NCI-H1105 (cell line): ENCODE data around the gene GPR137.
"Not testable (repeated sequence)": the region's sequence is repeated elsewhere in the genome, so short reads cannot be mapped to it uniquely, and the experiment has no call there.

ENCODE experiments used
- DNase-seq: peaks from one replicate; lab custom pipeline; 2025; lab: John Stamatoyannopoulos, UW

The GPR137 gene

DNA sequence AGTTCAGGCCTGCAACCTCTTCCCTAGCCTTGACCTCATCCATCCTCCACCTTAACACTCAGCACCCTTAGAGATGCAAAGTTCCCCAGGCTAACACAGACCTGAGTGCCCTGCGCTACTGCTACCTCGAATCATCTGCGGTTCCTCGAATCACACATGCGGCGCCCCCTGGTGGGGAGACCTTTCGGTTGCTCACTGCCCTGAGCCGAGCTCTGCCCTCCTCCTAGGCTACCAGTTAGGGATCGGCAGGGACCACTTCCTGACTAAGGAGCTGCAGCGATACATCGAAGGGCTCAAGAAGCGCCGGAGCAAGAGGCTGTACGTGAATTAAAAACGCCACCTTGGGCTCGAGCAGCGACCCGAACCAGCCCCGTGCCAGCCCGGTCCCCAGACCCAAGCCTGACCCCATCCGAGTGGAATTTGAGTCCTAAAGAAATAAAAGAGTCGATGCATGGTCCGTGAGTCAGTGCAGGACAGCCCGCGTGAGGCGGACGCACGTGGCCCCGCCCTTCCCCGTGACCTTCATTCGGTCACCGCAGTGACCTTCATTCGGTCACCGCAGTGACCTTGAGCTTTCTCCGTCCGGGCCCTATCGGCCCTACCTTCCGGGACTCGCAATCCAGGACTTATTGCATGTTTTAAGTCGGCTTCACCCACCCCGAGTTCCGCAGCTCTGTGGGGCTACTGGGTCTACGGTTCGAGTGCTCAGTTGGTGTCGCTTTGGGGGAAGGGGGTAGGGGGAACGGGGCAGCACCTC lies 18.8 kb downstream of the GPR137 start:
- DNase-seq = peak; percentile 90

DNA sequence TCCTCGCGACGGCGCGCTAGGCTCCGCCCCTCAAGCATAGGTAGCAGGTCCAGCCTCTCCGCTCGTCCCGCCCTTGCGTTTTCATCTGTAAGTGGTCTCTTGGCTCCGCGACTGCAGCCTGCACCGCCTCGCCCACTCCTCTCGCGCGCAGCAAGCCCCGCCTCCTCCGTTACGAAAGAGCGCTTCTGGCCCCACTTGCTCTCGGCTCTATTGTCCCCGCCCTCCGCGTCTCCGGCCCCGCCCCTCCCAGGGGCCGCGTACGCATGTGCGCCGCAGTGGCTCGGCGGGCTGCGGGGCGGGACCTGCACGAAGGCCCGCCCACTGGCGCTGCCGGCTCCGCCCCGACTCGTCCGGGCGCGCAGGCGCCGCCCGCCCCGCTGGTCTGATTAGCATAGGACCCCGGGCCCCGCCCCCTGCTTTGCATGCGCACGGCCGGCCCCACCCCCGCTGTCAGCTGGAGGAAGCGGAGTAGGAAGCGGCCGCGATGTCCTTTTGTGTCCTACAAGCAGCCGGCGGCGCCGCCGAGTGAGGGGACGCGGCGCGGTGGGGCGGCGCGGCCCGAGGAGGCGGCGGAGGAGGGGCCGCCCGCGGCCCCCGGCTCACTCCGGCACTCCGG lies 19.5 kb downstream of the GPR137 start, which contains the start of gene ESRRA:
Gene ESRRA (plus strand): TSS at position 450 of the 616 bp plus-strand sequence. CDS start 1,656 bp downstream, outside the sequence.
- peak; percentile 100 for DNase-seq

DNA sequence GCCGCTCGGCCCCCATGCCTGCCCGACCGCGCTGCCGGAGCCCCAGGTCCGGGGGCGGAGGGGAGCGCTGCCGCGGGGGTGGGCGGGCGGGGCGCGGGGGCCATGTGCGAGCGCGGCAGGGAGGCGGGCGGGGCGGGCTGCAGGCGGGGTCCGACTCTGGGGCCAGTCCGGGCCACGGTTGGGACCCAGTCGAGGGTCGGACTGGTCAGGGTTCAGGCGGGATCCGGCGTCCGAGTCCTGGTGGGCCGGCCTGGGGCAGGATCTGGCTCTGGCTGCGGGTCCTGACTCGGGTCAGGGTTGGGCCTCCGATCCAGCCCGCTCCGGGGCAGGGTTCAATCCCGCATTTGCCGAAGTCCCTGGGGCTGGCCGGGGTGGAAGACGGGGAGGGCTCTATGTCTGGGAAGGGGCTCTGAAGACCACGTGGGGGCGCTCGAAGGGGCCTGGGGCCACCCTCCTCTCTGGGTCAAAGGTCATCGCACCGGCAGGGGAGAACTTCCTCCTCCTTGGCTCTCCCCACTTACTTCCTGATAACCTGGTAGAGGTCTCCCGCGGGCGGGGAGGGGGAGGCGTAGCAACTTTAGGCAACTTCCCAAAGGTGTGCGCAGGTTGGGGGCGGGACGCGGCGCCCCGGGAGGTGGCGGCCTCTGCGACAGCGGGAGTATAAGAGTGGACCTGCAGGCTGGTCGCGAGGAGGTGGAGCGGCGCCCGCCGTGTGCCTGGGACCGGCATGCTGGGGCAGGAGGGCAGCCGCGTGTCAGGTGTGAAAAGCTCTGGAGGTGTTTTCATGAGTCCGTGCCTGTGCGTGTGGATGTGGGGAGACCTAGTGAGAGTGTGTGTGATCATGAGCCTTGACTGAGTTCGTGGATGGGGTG lies 20.3 kb downstream of the GPR137 start:
- DNase-seq = peak; percentile 51

DNA sequence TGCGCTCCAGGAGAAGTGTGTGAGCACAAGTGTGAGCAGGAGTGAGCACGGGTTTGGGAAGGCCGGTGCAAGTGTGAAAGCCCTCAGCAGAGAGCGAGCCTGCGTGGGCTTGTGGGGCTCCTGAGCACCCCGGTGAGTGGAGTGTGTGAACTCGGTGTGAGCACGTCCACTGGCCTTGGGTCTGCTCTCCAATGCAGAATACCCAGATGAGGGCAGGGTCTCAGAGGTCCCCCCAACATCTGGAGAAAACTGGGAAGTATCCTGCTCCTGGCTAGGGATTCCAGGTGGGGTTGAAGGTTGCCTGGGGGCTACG lies 20.9 kb downstream of the GPR137 start:
- DNase-seq = no peak

DNA sequence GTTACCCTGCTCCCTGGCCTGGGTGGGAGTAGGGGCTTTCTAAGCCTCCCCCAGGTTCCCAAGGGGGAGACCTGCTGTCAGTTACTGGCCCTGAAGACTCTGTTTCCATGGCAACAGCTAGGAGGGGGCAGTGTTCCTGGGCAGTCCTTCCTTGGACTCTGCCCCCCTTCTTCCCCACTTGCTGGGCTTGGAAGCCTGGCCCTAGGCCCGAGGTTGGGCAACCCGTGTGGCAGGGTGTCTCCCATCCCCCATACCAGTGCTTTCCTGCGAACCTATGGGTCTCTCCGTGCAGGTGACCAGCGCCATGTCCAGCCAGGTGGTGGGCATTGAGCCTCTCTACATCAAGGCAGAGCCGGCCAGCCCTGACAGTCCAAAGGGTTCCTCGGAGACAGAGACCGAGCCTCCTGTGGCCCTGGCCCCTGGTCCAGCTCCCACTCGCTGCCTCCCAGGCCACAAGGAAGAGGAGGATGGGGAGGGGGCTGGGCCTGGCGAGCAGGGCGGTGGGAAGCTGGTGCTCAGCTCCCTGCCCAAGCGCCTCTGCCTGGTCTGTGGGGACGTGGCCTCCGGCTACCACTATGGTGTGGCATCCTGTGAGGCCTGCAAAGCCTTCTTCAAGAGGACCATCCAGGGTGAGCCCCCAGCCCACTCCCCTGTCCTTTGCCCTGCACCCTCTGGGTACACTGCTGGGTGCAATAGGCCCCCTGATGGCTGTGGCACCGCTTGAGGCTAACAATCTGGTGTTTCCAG lies 21.4 kb downstream of the GPR137 start:
- DNase-seq = no peak

DNA sequence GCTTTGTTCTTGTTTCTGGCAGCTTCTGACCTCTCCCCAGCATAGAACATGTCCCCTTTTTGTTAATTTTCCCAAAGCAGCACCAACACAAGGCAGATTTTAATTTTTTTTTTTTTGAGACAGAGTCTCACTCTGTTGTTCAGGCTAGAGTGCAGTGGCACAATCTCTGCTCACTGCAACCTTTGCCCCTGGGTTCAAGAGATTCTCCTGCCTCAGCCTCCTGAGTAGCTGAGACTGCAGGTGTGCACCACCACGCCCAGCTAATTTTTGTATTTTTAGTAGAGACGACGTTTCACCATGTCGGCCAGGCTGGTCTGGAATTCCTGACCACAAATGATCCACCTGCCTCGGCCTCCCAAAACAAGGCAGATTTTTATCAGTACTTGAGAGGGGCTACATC lies 22.1 kb downstream of the GPR137 start:
- not testable (repeated sequence) for DNase-seq

DNA sequence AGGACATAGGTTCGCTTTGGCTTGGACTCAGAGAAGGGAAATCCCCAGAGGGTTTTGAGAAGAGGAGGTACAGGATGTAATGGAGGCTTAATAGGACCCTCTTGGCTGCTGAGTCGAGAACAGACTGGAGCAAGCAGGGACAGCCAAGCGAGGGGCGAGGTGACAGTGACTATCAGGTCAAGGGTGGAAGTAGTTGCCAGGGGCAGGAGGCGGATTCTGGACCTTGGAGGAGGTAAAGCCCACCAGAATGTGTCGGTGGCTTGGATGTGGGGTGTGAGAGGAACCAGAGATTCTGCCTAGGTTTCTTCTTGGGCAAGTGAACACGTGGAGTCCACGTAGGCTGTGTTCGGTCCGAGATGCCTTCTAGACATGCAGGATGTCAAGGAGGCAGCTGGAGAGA lies 27.3 kb downstream of the GPR137 start:
- no peak for DNase-seq

DNA sequence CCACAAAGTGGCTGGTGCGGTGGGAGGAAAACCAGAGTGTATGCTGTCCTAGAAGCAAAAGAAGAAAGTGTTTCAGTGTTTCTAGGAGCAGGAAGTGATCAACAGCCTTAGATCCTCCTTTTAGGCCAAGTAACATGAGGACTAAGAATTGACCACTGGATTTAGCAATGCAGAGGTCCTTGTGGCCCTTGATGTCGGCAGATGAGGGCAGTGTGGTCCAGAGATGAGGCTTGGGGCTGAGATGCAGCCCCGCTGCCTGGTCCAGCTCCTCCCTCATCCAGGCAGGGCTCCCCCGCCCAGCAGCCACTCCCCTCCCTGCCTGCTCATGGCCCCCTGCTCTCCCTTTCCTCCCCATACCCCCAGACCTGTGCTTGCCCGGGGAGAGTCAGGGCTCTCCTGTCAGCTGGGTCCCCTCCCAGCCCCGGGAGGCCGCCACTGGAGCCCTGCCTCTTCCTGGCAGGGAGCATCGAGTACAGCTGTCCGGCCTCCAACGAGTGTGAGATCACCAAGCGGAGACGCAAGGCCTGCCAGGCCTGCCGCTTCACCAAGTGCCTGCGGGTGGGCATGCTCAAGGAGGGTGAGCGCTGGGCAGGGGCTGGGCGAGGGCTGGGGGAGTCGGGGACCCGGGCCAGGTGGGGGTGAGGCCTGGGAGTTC lies 28.0 kb downstream of the GPR137 start:
- no peak for DNase-seq

DNA sequence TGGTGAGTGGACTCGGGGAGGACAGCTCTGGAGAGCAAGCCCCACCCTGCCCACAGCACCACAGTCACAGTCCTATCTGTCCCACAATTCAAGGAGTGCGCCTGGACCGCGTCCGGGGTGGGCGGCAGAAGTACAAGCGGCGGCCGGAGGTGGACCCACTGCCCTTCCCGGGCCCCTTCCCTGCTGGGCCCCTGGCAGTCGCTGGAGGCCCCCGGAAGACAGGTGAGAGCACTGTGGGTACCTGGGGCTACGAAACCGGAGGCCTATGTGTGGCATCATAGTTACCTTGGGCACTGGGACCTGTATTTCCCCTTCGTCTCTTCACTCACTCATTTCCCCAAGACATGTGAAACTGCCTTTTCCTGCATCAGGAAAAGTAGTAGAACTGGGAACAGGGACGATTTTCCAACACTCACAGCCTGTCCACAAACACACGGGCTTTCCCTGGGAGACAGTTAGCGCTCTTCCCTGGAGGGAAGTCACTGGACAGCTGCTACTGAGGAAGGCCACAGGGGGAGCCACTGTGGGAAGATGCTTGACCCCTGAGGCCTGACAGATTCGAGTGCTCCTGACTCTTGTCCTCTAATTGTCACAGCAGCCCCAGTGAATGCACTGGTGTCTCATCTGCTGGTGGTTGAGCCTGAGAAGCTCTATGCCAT lies 28.6 kb downstream of the GPR137 start:
- no peak for DNase-seq

DNA sequence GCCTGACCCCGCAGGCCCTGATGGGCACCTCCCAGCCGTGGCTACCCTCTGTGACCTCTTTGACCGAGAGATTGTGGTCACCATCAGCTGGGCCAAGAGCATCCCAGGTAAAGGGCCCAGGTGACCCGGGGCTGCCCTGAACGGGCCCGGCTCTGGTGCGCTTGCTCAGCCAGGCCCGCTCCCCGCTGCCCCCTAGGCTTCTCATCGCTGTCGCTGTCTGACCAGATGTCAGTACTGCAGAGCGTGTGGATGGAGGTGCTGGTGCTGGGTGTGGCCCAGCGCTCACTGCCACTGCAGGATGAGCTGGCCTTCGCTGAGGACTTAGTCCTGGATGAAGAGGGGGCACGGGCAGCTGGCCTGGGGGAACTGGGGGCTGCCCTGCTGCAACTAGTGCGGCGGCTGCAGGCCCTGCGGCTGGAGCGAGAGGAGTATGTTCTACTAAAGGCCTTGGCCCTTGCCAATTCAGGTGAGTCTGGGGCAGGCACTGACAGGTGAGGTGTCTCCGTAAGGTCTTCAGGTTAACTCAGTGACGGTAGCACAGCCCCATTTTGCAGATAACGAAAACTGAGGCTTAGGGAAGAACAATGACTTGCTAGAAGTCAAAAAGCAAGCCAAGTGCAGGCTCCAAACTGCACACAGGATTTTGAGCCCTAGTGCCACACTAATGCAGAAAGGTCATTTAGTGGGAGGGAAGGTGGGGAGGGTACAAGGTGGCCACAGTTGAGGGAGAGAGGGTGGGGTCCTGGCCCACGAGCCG lies 29.3 kb downstream of the GPR137 start:
- no peak for DNase-seq

DNA sequence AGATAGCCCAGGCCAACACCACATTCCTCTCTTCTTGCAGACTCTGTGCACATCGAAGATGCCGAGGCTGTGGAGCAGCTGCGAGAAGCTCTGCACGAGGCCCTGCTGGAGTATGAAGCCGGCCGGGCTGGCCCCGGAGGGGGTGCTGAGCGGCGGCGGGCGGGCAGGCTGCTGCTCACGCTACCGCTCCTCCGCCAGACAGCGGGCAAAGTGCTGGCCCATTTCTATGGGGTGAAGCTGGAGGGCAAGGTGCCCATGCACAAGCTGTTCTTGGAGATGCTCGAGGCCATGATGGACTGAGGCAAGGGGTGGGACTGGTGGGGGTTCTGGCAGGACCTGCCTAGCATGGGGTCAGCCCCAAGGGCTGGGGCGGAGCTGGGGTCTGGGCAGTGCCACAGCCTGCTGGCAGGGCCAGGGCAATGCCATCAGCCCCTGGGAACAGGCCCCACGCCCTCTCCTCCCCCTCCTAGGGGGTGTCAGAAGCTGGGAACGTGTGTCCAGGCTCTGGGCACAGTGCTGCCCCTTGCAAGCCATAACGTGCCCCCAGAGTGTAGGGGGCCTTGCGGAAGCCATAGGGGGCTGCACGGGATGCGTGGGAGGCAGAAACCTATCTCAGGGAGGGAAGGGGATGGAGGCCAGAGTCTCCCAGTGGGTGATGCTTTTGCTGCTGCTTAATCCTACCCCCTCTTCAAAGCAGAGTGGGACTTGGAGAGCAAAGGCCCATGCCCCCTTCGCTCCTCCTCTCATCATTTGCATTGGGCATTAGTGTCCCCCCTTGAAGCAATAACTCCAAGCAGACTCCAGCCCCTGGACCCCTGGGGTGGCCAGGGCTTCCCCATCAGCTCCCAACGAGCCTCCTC lies 30.2 kb downstream of the GPR137 start:
- DNase-seq = not testable (repeated sequence)

DNA sequence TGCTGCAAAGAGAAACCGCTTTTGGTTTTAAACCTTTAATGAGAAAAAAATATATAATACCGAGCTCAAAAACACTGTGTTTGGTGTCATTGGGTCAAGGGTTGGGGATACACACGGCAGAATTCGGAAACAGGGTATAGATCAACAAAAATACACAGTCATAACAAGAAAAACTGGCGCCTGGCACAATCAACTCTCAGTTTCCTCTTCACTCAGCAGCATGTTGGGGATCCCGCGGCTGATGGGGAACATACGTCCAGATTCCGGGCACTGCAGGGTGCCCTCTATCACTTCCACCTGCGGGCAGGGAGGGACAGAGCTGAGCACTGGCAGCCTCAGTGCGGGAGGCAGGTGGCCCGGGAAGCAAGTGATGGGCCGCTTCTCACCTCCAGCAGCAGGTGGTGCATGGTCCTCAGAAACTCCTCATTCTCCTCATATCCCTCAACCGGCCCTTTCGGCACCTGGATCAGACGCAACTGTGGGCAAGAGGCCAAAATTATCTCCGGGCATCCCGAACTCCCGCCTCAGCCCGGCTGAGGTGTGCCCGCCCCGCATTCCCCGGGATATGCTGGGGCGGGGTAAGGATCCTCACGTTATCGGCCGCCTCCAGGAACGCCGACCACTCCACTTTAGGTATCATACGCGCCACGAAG lies 31.1 kb downstream of the GPR137 start:
- peak; percentile 72 for DNase-seq

DNA sequence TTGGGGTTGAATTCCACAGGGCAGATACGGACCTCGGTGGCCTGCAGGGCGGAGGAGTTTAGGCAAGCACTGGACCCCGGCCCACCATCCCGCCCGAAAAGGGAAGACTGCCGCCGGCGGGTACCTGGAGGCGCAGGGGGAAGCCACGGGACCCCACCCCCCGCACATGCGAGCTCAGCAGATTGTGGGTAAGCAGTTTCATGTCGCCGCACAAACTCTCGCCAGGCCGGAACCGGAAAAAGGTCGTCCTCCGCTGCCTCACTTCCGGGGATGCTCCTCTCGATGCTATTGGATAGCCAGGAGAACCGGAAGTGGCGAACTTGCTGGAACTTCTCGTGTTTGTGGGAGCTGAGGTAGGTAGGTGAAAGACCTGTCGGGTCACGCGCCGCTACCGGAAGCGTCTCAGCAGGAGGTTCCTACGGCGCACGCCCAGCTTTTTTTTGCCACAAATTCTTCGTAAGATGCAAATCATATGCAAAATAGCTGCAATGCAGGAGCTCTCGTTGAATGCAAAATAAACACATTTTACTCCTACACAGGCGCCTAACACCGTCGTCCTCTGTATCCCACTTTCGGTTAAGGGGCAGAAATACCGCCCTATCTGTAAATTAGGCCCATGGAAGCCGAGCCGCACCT lies 31.8 kb downstream of the GPR137 start, which contains the start of gene TRMT112:
Gene TRMT112 (minus strand): TSS at position 235 of the 636 bp plus-strand sequence. CDS start 33 bp downstream, at position 202.
- peak; percentile 98 for DNase-seq

DNA sequence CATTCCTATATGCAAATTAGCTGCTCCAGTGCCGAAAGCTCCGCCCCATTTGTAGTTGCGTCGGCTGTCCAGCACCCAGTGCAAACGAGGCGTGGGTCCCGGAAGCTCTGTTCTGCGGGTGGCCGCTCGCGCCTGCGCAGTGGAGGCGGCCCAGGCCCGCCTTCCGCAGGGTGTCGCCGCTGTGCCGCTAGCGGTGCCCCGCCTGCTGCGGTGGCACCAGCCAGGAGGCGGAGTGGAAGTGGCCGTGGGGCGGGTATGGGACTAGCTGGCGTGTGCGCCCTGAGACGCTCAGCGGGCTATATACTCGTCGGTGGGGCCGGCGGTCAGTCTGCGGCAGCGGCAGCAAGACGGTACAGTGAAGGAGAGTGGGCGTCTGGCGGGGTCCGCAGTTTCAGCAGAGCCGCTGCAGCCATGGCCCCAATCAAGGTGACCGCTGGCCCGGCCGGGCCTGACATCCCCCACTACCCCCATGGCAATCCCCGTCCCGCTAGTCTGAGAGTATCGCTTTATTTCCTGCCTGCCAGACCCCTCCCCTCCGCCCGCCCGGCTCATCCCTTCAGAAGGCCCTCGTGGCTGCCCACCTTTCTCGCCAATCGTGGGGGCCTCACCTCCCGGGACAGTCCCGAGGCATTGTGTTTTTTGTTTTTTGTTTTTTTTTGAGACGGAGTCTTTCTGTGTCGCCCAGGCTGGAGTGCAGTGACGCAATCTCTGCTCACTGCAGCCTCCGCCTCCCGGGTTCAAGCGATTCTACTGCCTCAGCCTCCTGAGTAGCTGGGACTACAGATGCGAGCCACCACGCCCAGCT lies 32.5 kb downstream of the GPR137 start, which contains the start of gene PRDX5:
Gene PRDX5 (plus strand): TSS at position 161 of the 805 bp plus-strand sequence. CDS start 95 bp downstream, at position 256.
- peak; percentile 90 for DNase-seq

DNA sequence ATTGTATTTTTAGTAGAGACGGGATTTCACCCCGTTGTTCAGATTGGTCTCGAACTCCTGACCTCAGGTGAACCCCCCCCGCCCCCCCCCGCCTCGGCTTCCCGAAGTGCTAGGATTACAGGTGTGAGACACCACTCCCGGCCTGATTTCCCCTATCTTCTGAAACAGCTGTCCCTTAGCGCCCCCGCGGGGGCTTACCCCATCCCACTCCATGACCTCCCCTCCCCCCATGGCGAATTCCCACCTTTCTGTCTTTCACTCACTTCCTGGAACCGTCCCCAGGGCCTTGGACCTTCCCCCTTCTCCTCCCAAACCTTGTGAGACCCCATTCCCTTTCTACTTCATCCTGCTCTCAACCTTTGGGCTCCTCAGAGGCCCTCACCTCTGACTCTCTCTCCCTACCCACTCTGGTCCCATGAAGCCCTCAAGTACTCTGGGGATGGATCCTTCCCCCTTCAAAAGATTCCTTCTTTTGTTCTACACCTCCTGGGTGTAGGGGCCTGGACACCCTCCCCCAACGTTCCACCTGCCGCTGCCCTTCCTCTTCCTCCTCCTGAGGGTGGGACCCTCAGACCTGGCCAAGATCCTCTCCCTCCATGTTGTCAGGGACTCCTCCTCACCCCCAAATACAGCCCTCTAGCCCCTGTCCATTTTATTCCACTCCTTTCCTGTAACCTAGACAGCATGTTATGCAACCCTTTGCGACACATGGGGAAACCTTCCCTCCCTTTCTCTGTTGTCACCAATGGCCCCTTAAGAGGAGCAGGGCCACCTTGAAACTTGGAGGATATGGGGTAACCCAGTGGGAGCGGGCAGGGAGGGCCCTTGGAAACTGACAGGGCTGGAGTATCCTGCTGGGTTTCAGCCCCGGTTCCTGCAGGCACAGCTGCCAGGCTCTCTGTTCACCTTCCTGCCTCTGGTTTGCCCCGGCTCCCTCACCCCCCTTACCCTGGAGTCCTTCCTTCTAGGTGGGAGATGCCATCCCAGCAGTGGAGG lies 33.4 kb downstream of the GPR137 start:
- DNase-seq = no peak

DNA sequence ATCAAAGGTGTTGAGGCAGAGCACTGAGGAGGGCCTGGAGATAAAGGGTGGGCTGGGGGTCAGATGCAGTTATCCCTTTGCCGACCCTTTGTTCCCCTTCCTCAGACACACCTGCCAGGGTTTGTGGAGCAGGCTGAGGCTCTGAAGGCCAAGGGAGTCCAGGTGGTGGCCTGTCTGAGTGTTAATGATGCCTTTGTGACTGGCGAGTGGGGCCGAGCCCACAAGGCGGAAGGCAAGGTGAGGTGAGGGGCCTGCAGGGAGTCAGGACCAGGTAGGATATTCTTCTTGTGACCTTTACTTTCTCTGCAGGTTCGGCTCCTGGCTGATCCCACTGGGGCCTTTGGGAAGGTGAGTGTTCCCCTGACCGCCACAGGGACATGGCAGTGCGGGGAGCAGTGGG lies 34.9 kb downstream of the GPR137 start:
- no peak for DNase-seq
